Measurements from ENCODE around the gene LMO1.

Gene LMO1

GRCh38 chr11:8251616-8252295 is 11.9 kb downstream of the LMO1 start:
- DNase-seq (ENCODE audit: insufficient read length, low spot score) (no peak), FAIRE-seq (no peak)
- TF ChIP-seq POLR2A (IDR thresholded peaks at IDR 0.05; ENCODE audit: low read depth, low read length), result no peak

GRCh38 chr11:8250981-8251615 is 12.6 kb downstream of the LMO1 start:
- FAIRE-seq (no peak), DNase-seq (ENCODE audit: insufficient read length, low spot score) (no peak)
- no peak for TF ChIP-seq POLR2A (IDR thresholded peaks at IDR 0.05; ENCODE audit: low read depth, low read length)

- DNase-seq (ENCODE audit: insufficient read length, low spot score) (no peak), FAIRE-seq (no peak)
- no peak for TF ChIP-seq POLR2A (IDR thresholded peaks at IDR 0.05; ENCODE audit: low read depth, low read length)
These were observed 13.2 kb downstream of the LMO1 start for GRCh38 chr11:8250434-8250833.

- no peak for FAIRE-seq
- TF ChIP-seq POLR2A (IDR thresholded peaks at IDR 0.05; ENCODE audit: low read depth, low read length), result no peak
- DNase-seq (ENCODE audit: insufficient read length, low spot score), result no peak
These were observed 14.2 kb downstream of the LMO1 start for GRCh38 chr11:8249482-8249881.

GRCh38 chr11:8248786-8249185 is 14.9 kb downstream of the LMO1 start:
- FAIRE-seq (no peak), DNase-seq (ENCODE audit: insufficient read length, low spot score) (no peak)
- no peak for TF ChIP-seq POLR2A (IDR thresholded peaks at IDR 0.05; ENCODE audit: low read depth, low read length)

GRCh38 chr11:8247312-8247711 is 16.4 kb downstream of the LMO1 start:
- no peak for TF ChIP-seq POLR2A (IDR thresholded peaks at IDR 0.05; ENCODE audit: low read depth, low read length)
- no peak for FAIRE-seq
- no peak for DNase-seq (ENCODE audit: insufficient read length, low spot score)

DNA sequence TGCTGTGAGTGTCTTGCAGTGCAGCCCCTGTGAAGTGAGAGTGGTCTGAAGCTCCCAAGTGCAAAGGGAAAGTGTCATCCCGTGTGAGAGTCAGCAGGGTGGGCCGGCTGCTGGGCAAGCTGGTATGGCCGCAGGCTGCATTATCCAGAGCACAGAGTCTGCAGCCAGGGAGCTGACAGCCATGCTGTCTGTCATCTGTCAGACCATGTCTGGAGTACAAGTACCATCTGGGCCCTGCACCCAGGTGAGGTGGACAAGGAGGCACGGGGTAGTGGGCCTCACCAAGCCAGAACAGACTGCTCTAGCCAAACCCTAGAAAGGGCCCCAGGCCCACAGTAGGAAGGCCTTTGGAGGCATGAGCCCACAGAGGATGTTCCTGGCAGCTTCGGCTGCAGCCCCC is 20.2 kb downstream of the LMO1 start:
- FAIRE-seq (no peak), DNase-seq (ENCODE audit: insufficient read length, low spot score) (no peak)
- no peak for TF ChIP-seq POLR2A (IDR thresholded peaks at IDR 0.05; ENCODE audit: low read depth, low read length)

DNA sequence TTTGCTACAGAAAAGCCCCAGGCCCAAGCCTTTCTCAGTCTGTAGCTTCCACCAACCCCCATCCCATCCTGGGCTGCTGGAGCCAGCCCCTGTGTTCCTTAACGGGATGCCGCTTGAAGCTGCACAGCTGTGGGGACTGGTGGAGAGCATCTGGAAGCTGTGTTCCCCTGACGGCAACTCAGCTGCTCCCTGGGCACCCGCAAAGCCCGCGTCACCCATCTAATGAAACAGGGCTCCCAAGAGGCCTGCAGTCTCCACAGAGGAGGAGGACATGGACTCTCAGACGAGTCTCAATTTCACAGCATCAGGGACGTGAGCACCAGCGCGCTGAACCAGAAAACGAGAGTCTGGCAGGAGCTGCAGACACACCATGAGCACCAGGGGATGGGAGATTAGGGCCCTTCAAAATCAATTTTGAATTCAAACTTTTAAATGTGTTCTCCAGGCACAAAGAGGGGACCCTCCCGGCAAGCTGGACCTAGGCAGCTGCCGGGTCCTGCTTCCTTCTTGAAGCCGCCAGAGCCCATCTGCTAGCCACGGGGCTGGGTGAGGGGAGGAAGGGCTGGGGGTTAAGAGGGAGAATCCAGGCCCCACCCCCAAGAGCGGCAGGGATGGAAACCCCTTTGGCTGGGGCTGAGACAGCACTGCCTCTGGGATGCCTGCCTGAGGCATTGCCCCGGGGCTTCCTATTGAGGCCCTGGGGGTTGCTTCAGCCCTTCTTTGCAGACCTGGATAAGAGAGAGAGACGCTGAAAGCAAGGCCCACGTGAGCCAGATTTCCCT is 21.0 kb downstream of the LMO1 start:
- TF ChIP-seq POLR2A (IDR thresholded peaks at IDR 0.05; ENCODE audit: low read depth, low read length), result no peak
- no peak for FAIRE-seq
- no peak for DNase-seq (ENCODE audit: insufficient read length, low spot score)

DNA sequence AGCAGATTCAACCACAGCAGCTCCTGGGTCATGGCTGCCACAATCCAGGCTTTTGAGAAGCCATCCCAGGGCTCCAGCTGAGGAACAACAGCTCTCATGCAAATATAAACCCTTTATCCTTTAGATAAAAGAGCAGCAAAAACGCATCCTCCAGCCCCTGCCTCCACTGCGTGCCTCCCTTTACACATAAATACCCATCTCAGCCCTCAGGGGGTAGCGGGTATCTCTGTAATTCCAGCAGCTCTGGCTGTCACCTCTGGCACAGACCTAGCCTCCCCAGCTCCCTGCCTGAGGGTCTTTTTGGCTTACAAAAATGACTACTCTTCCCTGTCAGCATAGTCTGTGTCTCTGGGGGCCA is 21.6 kb downstream of the LMO1 start:
- DNase-seq (ENCODE audit: insufficient read length, low spot score), result no peak
- no peak for FAIRE-seq

GRCh38 chr11:8241373-8242117 is 22.1 kb downstream of the LMO1 start:
- FAIRE-seq, result no peak
- no peak for DNase-seq (ENCODE audit: insufficient read length, low spot score)
- TF ChIP-seq POLR2A (IDR thresholded peaks at IDR 0.05; ENCODE audit: low read depth, low read length), result no peak

More for the DNA sequence above, 21.6 kb downstream of the LMO1 start:
- TF ChIP-seq POLR2A (IDR thresholded peaks at IDR 0.05; ENCODE audit: low read depth, low read length), result no peak

- no peak for DNase-seq (ENCODE audit: insufficient read length, low spot score)
- TF ChIP-seq POLR2A (IDR thresholded peaks at IDR 0.05; ENCODE audit: low read depth, low read length), result no peak
- no peak for FAIRE-seq
These were observed 24.0 kb downstream of the LMO1 start for GRCh38 chr11:8239536-8240228.

GRCh38 chr11:8239040-8239439 is 24.6 kb downstream of the LMO1 start:
- FAIRE-seq, result no peak

GRCh38 chr11:8237453-8237852 is 26.2 kb downstream of the LMO1 start:
- TF ChIP-seq POLR2A (IDR thresholded peaks at IDR 0.05; ENCODE audit: low read depth, low read length), result no peak
- no peak for DNase-seq (ENCODE audit: insufficient read length, low spot score)
- FAIRE-seq, result no peak

More at GRCh38 chr11:8239040-8239439, 24.6 kb downstream of the LMO1 start:
- no peak for TF ChIP-seq POLR2A (IDR thresholded peaks at IDR 0.05; ENCODE audit: low read depth, low read length)
- no peak for DNase-seq (ENCODE audit: insufficient read length, low spot score)
